Right atrium auricular region (tissue), 2 donors: Measurements from ENCODE around the gene EYA4. TPM values are rescaled to one million over a fixed set of nuclear protein-coding genes. Genes with fewer than 3 reads are reported as not detected.
A peak's percentile ranks its signal among the peaks of the same experiment; 100 is the strongest.

Experiments
- DNase-seq: peaks from one replicate; pipeline ENCODE4 v3.0.0-alpha.2; 2019; ENCODE audit warnings: low spot score
- H3K27ac ChIP-seq, 2 donors: fragments of 200-600 bp; sonication (generic); 1 replicate in 1 of 2; 2 replicates in 1 of 2; pipeline ENCODE4 v1.5.1; 2016 to 2019
- H3K27me3 ChIP-seq, 2 donors: fragments of 200-600 bp; sonication (generic); one replicate each; pipeline versions ENCODE4 v1.5.1 to v1.6.0; 2017 to 2019
- H3K36me3 ChIP-seq: fragments of 200-600 bp; sonication (generic); one replicate; pipeline ENCODE4 v1.5.1; 2016
- H3K4me1 ChIP-seq, 2 donors: fragments of 200-600 bp; sonication (generic); one replicate each; pipeline versions ENCODE4 v1.5.1 to v1.6.0; 2017 to 2019
- H3K4me3 ChIP-seq, 2 donors: fragments of 200-600 bp; sonication (generic); 1 replicate in 1 of 2; 2 replicates in 1 of 2; pipeline ENCODE4 v1.5.1; 2017 to 2019; ENCODE audit warnings: mild to moderate bottlenecking in 1 of 2, moderate library complexity in 1 of 2
- H3K9me3 ChIP-seq, 2 donors: fragments of 200-600 bp; sonication (generic); one replicate each; pipeline ENCODE4 v1.5.1; 2019
- CTCF ChIP-seq, 2 donors: fragments of 200-600 bp; sonication (generic); IDR thresholded peaks; one replicate each; pipeline ENCODE4 v1.5.1; 2019; ENCODE audit warnings: antibody characterized with exemption in 2 of 2
- total RNA-seq, 2 donors: library from RNA; depleted of rRNA; stranded (reverse); fragments of >200 nt; gene quantifications; one replicate each; pipeline ENCODE4 v1.1.0, GENCODE V29; 2016

The EYA4 gene
- total RNA-seq, 2 donors from 2014 or later = 16.2 to 24.2 TPM

- H3K27ac ChIP-seq = no peak overlapping the region
- H3K4me1 ChIP-seq = no peaks in the 10 kb centered on the region
- no peaks in the 10 kb centered on the region for H3K9me3 ChIP-seq
- peak; percentile 27 to 71 for TF ChIP-seq CTCF (IDR thresholded peaks at IDR 0.05)
- H3K36me3 ChIP-seq = no peaks in the 10 kb centered on the region
- no peak for DNase-seq
- H3K27me3 ChIP-seq = no peaks in the 10 kb centered on the region
- H3K4me3 ChIP-seq = no peak overlapping the region
Measured at GRCh38 chr6:133512410-133513016, 271.4 kb downstream of the EYA4 start.

GRCh38 chr6:133523816-133524215 lies 282.7 kb downstream of the EYA4 start:
- no peaks in the 10 kb centered on the region for H3K4me1 ChIP-seq
- DNase-seq = no peak
- TF ChIP-seq CTCF (IDR thresholded peaks at IDR 0.05) = no peak

GRCh38 chr6:133526436-133526835 lies 285.3 kb downstream of the EYA4 start:
- Histone ChIP-seq H3K4me3 (no peak overlapping the region), H3K9me3 (no peaks in the 10 kb centered on the region), H3K36me3 (no peaks in the 10 kb centered on the region), H3K27ac (no peak overlapping the region), H3K27me3 (no peaks in the 10 kb centered on the region), H3K4me1 (no peaks in the 10 kb centered on the region)
- no peak for TF ChIP-seq CTCF (IDR thresholded peaks at IDR 0.05)
- DNase-seq = no peak

More at GRCh38 chr6:133523816-133524215, 282.7 kb downstream of the EYA4 start:
- Histone ChIP-seq H3K4me3 (no peak overlapping the region), H3K9me3 (no peaks in the 10 kb centered on the region), H3K27me3 (no peaks in the 10 kb centered on the region), H3K27ac (no peak overlapping the region), H3K36me3 (no peaks in the 10 kb centered on the region)

GRCh38 chr6:133528566-133528965 lies 287.4 kb downstream of the EYA4 start:
- H3K36me3 ChIP-seq = no peaks in the 10 kb centered on the region
- no peak overlapping the region for H3K4me3 ChIP-seq
- no peak for TF ChIP-seq CTCF (IDR thresholded peaks at IDR 0.05)
- DNase-seq = no peak
- no peaks in the 10 kb centered on the region for H3K27me3 ChIP-seq
- no peak overlapping the region for H3K27ac ChIP-seq
- no peaks in the 10 kb centered on the region for H3K9me3 ChIP-seq
- no peaks in the 10 kb centered on the region for H3K4me1 ChIP-seq

GRCh38 chr6:133532908-133533307 lies 291.8 kb downstream of the EYA4 start:
- Histone ChIP-seq H3K4me3 (no peak overlapping the region), H3K9me3 (no peaks in the 10 kb centered on the region), H3K27ac (no peak overlapping the region), H3K27me3 (no peaks in the 10 kb centered on the region), H3K4me1 (no peaks in the 10 kb centered on the region), H3K36me3 (no peaks in the 10 kb centered on the region)
- TF ChIP-seq CTCF (IDR thresholded peaks at IDR 0.05) = no peak
- no peak for DNase-seq
